ENCODE data around the gene TMEM62. TPM values are rescaled to one million over a fixed set of nuclear protein-coding genes. Genes with fewer than 3 reads are reported as not detected.

TMEM62 gene
- total RNA-seq, 2 donors from 2014 or later, result 16.1 to 71.9 TPM

DNA sequence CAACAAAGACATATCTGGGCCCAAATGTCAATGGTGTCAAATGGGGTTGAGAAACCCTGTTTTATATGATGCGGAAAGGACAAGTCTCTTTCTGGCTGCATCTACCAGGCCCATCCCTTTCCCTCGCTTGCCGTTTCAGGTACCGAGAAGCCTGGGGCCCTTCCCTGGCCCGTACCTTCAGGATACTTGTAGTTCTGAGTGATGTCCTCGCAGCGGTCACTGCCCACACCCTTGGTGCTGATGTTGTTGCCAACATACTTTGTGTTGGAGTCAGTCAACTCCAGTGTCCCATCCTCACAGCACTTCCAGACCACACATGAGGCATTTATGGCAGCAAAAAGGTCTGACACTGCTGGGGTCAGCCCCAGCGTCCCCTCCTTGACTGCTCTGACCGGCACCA lies 73.6 kb downstream of the TMEM62 start:
- Histone ChIP-seq H3K9me3 (no peaks in the 10 kb centered on the region), H3K27ac (no peak overlapping the region), H3K4me1 (no peaks in the 10 kb centered on the region), H3K27me3 (peaks cover 0 to 9% of the 10 kb centered on the region in 2 donors), H3K4me3 (no peak overlapping the region), H3K36me3 (replicated peaks in 1 of 2; ENCODE audit: insufficient read depth in 1 of 2, low read depth in 2 of 2) (no peaks in the 10 kb centered on the region)
- WGBS, 2 donors, result 75 to 82% methylated on average over 5 to 9 of the region's 9 CpGs
- intact Hi-C loops (cut with DNase I), result no loop called here
- no peak for ATAC-seq
- no peak for TF ChIP-seq POLR2A (IDR thresholded peaks at IDR 0.05)
- TF ChIP-seq, protein P1, sequence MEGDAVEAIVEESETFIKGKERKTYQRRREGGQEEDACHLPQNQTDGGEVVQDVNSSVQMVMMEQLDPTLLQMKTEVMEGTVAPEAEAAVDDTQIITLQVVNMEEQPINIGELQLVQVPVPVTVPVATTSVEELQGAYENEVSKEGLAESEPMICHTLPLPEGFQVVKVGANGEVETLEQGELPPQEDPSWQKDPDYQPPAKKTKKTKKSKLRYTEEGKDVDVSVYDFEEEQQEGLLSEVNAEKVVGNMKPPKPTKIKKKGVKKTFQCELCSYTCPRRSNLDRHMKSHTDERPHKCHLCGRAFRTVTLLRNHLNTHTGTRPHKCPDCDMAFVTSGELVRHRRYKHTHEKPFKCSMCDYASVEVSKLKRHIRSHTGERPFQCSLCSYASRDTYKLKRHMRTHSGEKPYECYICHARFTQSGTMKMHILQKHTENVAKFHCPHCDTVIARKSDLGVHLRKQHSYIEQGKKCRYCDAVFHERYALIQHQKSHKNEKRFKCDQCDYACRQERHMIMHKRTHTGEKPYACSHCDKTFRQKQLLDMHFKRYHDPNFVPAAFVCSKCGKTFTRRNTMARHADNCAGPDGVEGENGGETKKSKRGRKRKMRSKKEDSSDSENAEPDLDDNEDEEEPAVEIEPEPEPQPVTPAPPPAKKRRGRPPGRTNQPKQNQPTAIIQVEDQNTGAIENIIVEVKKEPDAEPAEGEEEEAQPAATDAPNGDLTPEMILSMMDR (IDR thresholded peaks at IDR 0.05), result no peak
- no peak for DNase-seq

DNA sequence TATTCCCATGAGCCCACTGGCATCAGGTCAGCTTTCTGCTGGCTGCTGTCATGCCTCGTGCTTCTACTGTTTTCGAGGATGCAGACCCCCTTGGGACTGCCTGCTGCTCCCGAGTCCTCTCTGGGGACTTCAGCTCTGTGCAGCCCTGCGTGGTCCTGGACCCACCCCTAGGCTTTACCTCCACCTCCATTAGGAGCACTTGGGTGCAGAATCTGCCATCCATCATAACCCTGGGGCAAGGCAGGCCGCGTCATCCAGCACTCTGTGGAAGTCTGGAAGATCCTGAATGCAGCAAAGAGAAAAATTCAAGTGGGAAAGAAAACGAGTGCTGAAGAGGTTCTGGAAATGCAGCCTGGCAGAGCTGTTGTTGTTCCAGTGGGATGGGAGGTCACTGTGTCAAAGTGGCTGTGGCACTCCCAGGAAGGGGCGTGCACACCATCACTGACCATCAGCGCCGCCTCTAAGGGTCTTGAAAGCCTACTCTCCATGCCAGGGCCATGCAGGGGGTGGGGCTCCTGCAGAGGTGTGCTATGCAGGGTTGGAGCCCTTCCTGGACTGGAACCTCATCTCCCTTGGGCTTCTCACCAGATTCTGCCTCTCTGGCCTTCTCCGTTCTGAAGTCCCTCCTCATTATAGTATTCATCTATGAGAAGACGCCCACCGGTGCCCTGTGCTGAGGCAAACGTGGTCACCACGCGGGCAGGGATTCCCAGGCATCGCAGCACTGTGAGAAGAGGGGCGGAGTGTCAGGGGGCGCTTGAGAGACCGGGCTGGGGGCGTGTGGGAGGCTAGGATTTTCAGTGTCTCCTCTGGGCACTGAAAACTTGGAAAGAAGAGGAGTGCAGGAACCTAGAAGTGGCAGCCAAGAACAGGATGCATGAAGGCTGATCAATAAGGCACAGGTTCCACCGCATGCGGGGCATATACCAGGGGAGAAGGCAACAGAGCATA lies 74.9 kb downstream of the TMEM62 start:
- H3K4me1 ChIP-seq, result no peaks in the 10 kb centered on the region
- WGBS, 2 donors, result 43 to 51% methylated on average over 18 to 21 of the region's 23 CpGs
- no peaks in the 10 kb centered on the region for H3K9me3 ChIP-seq
- H3K36me3 ChIP-seq (replicated peaks in 1 of 2; ENCODE audit: insufficient read depth in 1 of 2, low read depth in 2 of 2), result no peaks in the 10 kb centered on the region
- H3K4me3 ChIP-seq, result no peak overlapping the region
- H3K27me3 ChIP-seq, result peaks cover 0 to 9% of the 10 kb centered on the region in 2 donors
- ATAC-seq (no peak), DNase-seq (no peak)
- no peak for TF ChIP-seq POLR2A (IDR thresholded peaks at IDR 0.05)
- TF ChIP-seq, protein P1 (IDR thresholded peaks at IDR 0.05), result no peak
- H3K27ac ChIP-seq, result no peak overlapping the region
- intact Hi-C loops (cut with DNase I), result no loop called here

DNA sequence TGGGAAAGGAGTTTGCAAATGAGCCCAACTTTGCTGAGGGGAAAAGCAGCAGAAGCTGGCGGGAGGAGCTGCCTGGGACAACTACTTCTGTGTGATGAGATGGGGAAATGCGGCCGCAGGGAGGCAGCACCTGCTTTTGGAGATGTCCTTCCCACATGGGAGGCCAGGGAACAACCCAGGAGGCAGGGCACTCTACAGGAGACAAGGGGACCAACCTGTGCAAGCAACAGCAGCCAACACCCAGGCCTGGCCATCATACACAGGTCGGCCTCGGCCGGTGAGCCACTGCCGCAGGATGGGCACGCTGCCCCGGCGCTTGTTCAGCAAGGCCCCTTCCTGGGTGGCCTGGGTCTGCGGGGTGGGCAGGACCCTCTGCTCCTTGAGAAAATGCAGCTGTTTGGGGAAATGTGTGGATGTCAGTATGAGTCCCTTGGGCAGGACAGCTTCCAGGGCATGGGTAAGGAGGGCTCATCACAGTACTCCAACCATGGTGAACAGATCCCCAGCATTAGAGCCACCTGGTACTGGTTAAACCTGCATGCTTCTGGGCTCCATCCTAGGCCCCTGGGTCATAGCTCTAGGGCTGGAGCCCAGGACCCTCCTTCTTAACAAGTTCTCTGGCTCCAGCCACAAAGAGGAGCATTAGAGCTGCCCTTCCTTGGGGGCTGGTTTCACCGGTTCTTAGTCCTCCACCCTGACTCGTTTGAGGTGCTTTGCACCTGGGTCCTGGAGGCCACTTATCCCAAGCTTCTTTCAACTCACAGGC lies 75.9 kb downstream of the TMEM62 start:
- DNase-seq (peak in 2 of 4 donors; percentile 13 to 34), ATAC-seq (no peak)
- no peaks in the 10 kb centered on the region for H3K9me3 ChIP-seq
- TF ChIP-seq POLR2A (IDR thresholded peaks at IDR 0.05), result no peak
- TF ChIP-seq, protein P1 (IDR thresholded peaks at IDR 0.05), result peak in 2 of 7 experiments; percentile 2 to 5
- no peak overlapping the region for H3K4me3 ChIP-seq
- H3K27ac ChIP-seq, result no peak overlapping the region
- H3K4me1 ChIP-seq, result no peaks in the 10 kb centered on the region
- peaks cover 0 to 9% of the 10 kb centered on the region in 2 donors for H3K27me3 ChIP-seq
- 23 to 57% methylated on average over 3 to 13 of the region's 13 CpGs for WGBS, 2 donors
- intact Hi-C loops (cut with DNase I), result no loop called here
- no peaks in the 10 kb centered on the region for H3K36me3 ChIP-seq (replicated peaks in 1 of 2; ENCODE audit: insufficient read depth in 1 of 2, low read depth in 2 of 2)

DNA sequence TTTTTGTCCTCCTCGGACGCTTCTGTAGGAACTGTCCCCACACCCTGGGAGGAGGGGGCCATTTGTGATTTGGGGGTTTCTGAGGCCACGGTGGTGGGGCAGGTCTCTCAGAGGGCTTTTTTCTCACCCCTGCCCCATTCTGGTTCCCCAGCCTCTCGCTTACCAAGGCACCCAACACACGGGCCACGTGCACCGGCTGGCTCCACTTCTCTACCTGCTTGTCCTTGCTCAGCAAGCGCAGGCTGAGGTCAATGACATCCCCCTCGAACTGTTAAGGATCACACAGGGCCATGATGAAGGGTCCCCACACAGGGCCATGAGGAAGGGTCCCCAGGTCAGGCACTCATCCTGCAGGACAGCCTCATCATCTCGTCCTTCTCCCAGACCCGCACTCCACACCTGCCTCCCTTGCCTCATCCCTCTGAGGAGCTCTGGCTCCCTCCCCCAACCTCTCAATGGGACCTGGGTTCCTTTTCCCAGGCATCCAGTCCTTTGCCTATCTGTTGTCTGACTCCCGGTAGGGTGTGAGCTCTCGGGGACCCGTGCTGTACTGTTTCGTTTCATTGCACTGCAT lies 76.9 kb downstream of the TMEM62 start:
- intact Hi-C loops (cut with DNase I), result no loop called here
- Histone ChIP-seq H3K27me3 (peaks cover 0 to 9% of the 10 kb centered on the region in 2 donors), H3K36me3 (replicated peaks in 1 of 2; ENCODE audit: insufficient read depth in 1 of 2, low read depth in 2 of 2) (no peaks in the 10 kb centered on the region), H3K27ac (no peak overlapping the region), H3K4me3 (no peak overlapping the region), H3K9me3 (no peaks in the 10 kb centered on the region), H3K4me1 (no peaks in the 10 kb centered on the region)
- no peak for DNase-seq
- no peak for ATAC-seq
- TF ChIP-seq, protein P1 (IDR thresholded peaks at IDR 0.05), result no peak
- TF ChIP-seq POLR2A (IDR thresholded peaks at IDR 0.05), result no peak
- WGBS, 2 donors, result 64 to 72% methylated on average over 15 of the region's 15 CpGs

All from body of pancreas (tissue), 4 donors.